ENCODE results near the gene VWA3B.
"Not testable (repeated sequence)": the region's sequence is repeated elsewhere in the genome, so short reads cannot be mapped to it uniquely, and the experiment has no call there.

GRCh38 chr2:98130073-98130472, 43.1 kb downstream of the VWA3B start:
- TF ChIP-seq BACH2 (CRISPR knock-in tag; IDR thresholded peaks at IDR 0.05; ENCODE audit: borderline replicate concordance); GLIS3 (CRISPR knock-in tag; IDR thresholded peaks at IDR 0.05): not testable (repeated sequence)

All from SK-N-SH treated with all-trans-retinoic acid at 6 μM for 48 hours (cell line).